ENCODE data around the gene RAPGEF4.

RAPGEF4 gene

DNA sequence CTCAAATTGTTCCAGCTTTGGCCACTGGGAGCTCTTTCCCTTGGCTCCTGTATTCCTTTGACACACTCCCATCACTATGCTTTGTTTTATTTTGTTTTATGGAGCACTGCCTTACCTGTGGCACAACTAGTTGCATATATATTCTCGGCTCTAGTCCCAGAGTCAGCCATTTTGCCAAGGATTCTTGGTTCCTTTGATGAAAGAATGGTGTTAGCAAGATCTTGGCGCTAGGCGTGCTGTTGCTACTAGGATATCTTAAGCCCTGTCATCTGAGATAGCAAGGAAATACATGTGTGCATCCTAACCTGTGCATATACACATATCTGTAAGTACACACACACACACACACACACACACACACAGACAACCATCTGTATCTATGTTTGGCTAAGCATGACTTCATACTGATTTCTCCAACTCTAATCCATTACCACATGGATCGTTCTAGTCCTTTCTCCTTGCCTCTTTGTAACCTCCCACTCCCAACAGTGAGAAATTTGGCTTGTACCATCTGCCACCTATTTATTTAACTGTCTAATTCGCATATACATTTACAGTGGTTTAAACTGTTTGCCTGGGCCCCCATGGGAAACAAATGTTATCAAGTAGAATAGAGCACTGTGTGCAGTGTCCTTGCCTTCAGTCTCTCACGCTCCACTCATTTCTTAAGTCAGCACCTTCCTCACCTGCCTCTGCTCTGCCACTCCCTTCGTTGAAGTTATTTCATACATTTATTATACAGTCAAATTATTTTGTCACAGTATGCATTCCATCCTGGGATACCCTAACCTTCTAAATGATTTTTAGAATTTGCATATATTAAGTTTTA, 202.5 kb downstream of the RAPGEF4 start:
- no peak for DNase-seq (ENCODE audit: low read depth, low spot score)

DNA sequence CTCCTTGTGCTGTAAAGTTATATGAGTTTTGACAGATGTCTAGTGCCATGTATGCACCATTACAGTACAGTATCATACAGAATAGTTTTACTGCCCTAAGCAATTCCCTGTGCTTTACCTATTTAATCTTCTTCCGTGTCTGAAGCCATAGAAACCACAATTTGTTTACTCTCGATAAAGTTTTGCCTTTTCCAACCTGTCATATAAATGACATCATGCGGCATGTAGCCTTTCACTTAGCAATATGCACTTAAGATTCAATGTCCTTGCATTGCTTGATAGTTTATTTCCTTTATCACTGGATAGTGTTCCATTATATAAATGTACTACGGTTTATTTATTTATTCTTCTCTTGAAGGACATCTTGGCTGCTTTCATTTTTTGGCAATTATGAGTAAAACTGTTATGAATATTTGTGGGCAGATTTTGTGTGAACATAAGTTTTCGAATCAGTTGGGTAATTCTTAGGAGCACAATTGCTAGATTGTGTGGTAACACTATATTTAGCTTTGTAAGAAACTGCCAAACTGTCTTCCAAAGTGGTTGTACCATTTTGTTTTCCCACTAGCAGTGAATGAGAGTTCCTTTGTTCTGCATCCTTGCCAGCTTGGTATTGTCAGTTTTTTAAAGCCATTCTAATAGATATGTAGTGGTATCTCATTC, 203.2 kb downstream of the RAPGEF4 start:
- no peak for DNase-seq (ENCODE audit: low read depth, low spot score)

DNA sequence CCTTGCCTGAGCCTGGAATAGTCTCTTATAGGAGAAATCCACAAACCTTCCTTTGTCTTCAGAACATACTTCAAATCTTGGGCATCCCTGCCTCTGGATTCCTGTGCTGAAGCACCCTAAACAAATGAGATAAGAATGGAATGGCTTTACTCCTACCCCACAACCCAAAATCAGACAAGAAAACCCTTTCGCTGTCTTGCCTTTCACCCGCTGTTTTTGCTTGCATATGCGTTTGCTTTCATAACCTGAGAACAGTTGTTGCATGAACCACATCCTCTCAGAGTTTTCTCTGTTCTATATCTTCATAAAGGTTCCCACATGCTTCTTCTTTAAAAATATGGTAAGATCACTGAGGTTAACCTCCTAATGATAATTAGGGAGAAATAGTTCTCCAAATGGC, 207.9 kb downstream of the RAPGEF4 start:
- no peak for DNase-seq (ENCODE audit: low read depth, low spot score)

- no peak for DNase-seq (ENCODE audit: low read depth, low spot score)
These were observed 208.6 kb downstream of the RAPGEF4 start for GRCh38 chr2:172944022-172944793.

DNA sequence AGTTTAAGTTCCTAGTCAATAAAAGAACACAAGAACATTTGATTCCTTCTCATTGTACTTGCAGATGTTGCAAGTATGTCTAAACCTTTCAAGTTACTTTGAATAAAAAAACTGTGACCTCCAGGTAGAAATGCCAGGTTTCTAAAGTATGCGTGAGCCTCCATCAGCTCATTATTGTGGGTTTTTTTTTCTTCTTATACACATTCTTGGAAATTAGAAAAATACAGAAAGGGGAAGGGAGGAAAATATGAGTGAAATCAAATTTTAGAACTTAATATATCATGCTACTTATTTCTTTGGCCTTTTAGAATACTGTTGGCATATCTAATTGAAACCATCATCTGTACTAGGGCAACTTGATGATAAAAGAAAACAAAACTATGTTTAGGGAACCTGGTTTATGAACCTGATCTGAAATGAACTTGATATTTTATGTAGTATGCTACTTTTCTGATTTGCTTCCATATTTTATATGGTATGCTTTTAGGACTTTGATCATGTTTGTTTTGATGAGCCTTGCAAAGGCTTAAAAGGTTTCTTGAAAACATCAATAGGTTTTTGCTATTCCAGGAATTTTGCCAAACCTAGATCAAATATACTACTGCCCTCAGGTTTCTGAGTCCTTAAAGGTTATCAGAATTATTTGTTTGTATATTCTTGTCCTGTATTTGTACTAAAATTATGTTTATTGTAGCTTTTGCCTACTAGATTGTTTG, 209.3 kb downstream of the RAPGEF4 start:
- DNase-seq (ENCODE audit: low read depth, low spot score), result no peak

DNA sequence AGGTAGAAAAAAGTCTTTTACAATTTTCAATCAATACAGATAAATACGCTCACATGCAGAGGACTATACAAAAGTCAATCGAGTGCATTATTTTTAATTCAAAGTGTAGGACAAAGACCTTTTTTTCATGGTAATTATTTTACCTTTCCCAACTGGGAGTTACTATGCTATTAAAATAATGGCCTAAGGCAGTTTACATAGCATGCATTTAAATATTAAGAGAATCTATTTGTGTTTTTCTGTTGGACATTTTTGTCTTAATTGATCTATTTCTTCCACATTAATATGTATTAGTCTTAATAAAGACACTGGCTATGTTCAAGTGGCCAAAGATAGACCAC, 209.8 kb downstream of the RAPGEF4 start:
- no peak for DNase-seq (ENCODE audit: low read depth, low spot score)

DNA sequence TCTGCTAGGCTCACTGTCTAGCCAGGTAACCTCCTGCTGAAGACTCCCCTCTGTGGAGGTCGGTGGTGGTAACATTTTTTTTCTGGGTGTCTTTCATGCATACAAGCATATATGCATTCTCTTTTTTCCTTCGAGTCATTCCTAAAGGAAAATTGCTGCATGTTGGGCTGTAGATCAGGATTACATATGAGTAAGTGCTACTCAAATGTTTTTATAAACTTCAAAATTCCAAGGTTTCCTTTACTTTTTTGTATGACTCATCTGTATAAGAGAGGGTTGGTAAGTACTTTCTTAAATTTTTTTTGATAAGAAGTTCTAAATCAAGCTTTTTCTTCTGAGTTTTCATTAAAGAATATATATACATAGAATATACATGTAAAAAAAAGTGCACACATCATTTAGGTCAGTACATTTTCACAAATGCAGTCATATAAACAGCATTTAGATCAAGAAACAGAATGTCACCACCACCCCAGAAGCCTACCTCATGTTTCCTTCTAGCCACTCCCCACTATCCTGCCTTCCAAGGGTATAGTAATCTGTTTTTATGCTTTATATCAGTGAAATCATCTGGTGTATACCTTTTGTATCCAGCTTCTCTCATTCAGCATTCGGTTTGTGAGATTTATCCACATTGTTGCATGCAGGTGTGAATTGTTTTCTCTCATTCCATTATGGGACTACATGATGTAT, 212.0 kb downstream of the RAPGEF4 start:
- no peak for DNase-seq (ENCODE audit: low read depth, low spot score)

- no peak for DNase-seq (ENCODE audit: low read depth, low spot score)
These were observed 213.9 kb downstream of the RAPGEF4 start for GRCh38 chr2:172949522-172949921.

DNA sequence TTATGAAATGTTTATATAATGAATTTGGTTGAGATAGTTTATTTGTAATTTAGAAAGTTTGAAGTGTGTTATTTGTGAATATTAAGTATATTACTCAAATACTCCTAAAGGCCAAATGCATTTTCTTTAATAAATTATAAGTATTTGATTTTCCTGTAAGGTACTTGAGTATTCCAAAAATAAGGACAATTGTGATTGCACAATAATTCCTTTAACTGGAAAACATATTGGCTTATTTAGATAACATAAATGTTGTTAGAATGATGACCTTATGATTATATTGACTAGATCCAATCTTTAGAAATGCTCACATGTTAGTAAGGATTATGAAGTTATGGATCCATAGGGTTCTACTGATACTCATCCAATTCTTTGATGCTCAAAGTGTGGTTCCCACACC, 214.9 kb downstream of the RAPGEF4 start:
- DNase-seq (ENCODE audit: low read depth, low spot score), result no peak

DNA sequence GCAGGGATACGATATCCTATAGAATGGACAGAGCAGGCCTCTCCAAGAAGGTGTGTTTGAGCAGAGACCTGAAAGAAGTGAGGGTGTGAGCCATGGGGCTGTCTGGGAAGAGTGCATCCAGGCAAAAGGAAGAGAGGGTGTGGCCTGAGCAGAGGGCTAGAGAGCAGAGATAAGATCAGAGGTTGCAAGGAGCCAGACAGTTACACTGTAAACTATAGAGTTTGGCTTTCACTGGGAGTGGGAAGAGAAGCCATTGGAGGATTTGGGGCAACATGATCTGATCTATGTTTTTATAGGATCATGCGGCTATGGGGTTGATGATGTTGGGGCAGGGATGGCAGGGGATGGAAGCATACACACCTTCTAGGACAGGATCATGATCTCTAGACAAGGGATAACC, 215.9 kb downstream of the RAPGEF4 start:
- DNase-seq (ENCODE audit: low read depth, low spot score), result no peak

- no peak for DNase-seq (ENCODE audit: low read depth, low spot score)
These were observed 217.8 kb downstream of the RAPGEF4 start for GRCh38 chr2:172953411-172953810.

DNA sequence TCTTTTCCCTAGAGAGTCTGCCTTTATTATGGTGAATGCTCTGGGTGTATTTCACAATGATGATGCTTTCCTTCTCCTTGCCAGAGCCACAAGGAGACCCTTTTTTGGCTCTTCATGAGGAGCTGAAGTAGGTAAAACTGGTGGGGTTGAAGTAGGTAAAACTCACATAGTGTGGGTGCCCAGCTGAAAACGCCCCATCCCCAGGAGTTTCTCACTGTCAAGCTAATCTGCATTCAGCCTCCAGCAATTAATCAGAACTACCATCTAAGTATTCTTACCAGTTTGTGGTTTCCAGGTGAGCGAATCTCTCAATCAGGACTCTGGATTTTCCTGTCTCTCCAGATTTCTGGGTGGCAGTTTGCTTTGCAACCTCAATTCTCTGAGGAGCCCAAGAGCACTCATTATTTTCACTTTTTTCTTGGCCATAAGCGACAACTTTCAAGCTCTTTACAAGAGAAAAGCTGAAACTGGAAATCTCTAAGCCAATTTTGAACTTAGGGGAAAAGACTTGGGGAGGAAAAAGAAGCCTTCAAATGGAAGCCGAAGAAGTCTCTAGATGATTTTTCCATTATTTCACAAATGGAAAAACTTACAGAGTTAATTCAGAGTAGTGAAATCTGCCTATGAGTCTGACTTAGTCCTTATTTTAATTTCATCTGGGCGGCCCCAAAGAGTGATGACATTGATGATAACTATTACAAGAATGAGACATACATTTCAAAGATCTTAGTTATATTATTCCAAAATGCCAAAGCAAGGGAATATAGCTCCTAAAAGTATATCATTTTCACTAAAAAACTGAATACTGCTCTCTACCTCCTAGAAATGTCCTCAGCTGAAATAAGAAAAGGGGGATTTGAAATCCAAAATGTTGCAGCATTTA, 218.6 kb downstream of the RAPGEF4 start:
- DNase-seq (ENCODE audit: low read depth, low spot score), result no peak

DNA sequence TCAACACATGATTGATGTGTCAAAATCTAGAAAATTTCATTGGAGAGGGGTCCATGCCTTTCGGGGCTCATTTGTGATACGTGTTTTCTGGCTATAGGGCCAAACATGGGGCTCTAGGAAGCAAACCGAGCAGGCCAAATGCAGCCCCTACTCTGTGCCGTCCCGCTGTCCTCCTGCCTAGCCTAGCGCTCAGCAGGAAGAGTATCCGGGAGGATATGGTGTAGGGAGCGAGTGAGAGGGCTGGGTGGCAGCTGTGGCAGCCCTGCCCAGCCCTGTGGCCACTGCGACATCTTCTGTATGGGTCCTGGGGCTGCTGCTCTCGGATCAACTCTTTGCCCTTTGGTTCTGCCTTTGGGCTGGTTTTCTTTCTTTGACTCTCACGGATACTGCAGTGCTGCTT, 219.9 kb downstream of the RAPGEF4 start:
- no peak for DNase-seq (ENCODE audit: low read depth, low spot score)

GRCh38 chr2:172957734-172958133, 222.1 kb downstream of the RAPGEF4 start:
- no peak for DNase-seq (ENCODE audit: low read depth, low spot score)

- DNase-seq (ENCODE audit: low read depth, low spot score), result no peak
These were observed 226.4 kb downstream of the RAPGEF4 start for GRCh38 chr2:172962082-172962481.

GRCh38 chr2:172962824-172963223, 227.2 kb downstream of the RAPGEF4 start:
- no peak for DNase-seq (ENCODE audit: low read depth, low spot score)

DNA sequence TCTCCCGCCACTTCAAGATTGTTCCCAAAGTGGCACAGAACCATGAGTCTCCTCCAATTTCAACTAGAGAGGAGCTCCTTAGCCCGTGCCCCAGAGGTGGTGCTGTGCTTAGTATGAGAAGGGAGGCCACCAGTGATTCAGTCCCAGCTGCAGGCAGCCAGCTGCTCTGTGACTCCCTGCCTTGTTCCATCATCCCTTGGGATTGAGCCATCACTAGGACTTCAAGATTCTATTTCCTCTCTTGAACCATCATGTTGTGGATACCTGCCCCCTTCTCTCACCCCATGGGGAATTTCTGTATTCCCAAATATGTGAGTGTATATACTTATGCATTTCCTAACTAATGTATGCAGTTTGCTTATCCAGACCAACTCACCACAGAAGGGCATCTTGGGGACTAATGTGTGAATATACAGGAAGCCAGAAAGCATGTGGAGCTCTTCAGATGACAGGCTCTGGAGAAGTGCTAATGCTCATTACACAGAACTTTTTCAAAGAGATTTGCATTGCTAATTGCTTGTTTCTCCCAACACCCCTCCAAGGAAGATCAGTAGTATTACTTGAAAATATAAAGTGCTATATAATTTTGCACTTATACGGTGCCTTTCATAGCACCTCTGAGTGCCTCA, 229.0 kb downstream of the RAPGEF4 start:
- no peak for DNase-seq (ENCODE audit: low read depth, low spot score)

GRCh38 chr2:172965433-172966212, 230.0 kb downstream of the RAPGEF4 start:
- DNase-seq (ENCODE audit: low read depth, low spot score), result no peak
